H1 (cell line): Measurements from ENCODE around the gene PTPMT1.

Experiments
- EZH2 ChIP-seq: fragments of 200-600 bp; sonication (generic); IDR thresholded peaks from 2 replicates; pipeline ENCODE4 v1.7.1; 2012; ENCODE audit warnings: low read depth, mild to moderate bottlenecking, moderate library complexity, low read length, inconsistent platforms; ENCODE audit not compliant: severe bottlenecking
- TF ChIP-seq, protein P1 (sequence below), 3 experiments: IDR thresholded peaks; 1 replicate in 2 of 3; 2 replicates in 1 of 3; pipeline versions ENCODE4 v1.5.1 to v1.6.1; 2011; ENCODE audit warnings: low read length in 3 of 3, mild to moderate bottlenecking in 3 of 3, inconsistent platforms in 2 of 3, low read depth in 1 of 3, moderate library complexity in 1 of 3; ENCODE audit not compliant: insufficient read depth in 1 of 3; ENCODE audit errors: control extremely low read depth in 1 of 3

DNA sequence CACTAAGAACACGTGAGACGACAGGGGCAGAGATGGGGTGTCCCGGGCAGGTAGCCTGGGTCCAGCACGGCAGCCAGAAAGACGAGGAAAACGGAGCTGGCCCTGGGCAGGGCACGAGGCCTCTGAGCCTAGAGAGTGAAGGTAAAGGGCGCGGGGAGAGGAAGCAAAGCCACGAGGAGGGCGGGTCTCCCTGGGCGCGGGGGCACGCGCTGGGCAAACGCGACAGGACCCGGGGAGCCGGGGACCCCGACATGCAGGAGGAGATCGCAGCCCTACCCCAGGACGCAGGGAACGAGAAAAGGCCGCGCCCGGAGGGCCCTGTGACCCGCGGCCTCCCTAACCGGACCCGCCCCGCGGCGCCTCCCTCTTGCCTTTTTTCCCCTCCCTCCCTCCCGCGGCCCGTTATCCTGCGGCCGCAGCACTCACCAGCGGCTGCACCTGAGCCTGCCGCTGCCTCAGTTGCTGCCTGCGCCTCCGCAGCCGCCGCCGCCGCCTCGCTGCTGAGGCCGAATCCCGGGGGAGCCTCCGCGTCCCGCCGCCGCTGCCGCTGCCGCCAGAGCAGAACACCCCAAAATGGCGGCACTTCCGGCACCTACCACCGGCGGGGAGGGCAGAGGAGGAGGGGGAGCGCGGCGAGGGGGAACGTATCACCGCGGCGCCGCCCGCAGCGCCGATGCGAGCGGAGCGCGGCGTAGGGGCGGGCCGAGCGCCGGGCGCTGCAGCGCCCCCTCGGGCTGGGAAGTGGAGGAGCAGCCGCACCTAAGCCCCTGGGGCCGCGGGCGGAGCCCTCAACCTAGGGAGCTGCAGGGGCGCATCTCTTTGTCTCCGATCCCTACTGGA, 12.6 kb upstream of the PTPMT1 start, which contains the start of gene CELF1:
- TF ChIP-seq, protein P1, sequence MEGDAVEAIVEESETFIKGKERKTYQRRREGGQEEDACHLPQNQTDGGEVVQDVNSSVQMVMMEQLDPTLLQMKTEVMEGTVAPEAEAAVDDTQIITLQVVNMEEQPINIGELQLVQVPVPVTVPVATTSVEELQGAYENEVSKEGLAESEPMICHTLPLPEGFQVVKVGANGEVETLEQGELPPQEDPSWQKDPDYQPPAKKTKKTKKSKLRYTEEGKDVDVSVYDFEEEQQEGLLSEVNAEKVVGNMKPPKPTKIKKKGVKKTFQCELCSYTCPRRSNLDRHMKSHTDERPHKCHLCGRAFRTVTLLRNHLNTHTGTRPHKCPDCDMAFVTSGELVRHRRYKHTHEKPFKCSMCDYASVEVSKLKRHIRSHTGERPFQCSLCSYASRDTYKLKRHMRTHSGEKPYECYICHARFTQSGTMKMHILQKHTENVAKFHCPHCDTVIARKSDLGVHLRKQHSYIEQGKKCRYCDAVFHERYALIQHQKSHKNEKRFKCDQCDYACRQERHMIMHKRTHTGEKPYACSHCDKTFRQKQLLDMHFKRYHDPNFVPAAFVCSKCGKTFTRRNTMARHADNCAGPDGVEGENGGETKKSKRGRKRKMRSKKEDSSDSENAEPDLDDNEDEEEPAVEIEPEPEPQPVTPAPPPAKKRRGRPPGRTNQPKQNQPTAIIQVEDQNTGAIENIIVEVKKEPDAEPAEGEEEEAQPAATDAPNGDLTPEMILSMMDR (IDR thresholded peaks at IDR 0.05; ENCODE audit: control extremely low read depth in 1 of 3, insufficient read depth in 1 of 3, low read depth in 1 of 3, low read length in 3 of 3) = peak; percentile 75 to 88 (median 84)
- no peak for TF ChIP-seq EZH2
